ENCODE measurements around the gene PERM1.
"Not testable (repeated sequence)": the region's sequence is repeated elsewhere in the genome, so short reads cannot be mapped to it uniquely, and the experiment has no call there.

GRCh38 chr1:1030867-1031658 is 49.2 kb upstream of the PERM1 start:
- TF ChIP-seq, protein P1, sequence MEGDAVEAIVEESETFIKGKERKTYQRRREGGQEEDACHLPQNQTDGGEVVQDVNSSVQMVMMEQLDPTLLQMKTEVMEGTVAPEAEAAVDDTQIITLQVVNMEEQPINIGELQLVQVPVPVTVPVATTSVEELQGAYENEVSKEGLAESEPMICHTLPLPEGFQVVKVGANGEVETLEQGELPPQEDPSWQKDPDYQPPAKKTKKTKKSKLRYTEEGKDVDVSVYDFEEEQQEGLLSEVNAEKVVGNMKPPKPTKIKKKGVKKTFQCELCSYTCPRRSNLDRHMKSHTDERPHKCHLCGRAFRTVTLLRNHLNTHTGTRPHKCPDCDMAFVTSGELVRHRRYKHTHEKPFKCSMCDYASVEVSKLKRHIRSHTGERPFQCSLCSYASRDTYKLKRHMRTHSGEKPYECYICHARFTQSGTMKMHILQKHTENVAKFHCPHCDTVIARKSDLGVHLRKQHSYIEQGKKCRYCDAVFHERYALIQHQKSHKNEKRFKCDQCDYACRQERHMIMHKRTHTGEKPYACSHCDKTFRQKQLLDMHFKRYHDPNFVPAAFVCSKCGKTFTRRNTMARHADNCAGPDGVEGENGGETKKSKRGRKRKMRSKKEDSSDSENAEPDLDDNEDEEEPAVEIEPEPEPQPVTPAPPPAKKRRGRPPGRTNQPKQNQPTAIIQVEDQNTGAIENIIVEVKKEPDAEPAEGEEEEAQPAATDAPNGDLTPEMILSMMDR (IDR thresholded peaks at IDR 0.05 in 2 of 3, conservative IDR thresholded peaks at IDR 0.05 in 1 of 3; ENCODE audit: borderline replicate concordance in 1 of 3, insufficient read depth in 1 of 3, low read depth in 2 of 3, low read length in 2 of 3), result not testable (repeated sequence)
- TF ChIP-seq EZH2phosphoT487 (IDR thresholded peaks at IDR 0.05; ENCODE audit: borderline replicate concordance); POLR2A (IDR thresholded peaks at IDR 0.05; ENCODE audit: borderline replicate concordance, extremely low read depth, insufficient read depth, insufficient read length); FOSL1 (IDR thresholded peaks at IDR 0.05; ENCODE audit: low read depth); SRF (IDR thresholded peaks at IDR 0.05; ENCODE audit: low read depth); YY1 (IDR thresholded peaks at IDR 0.05; ENCODE audit: extremely low read depth, insufficient replicate concordance, low read depth, low read length); EZH2 (IDR thresholded peaks at IDR 0.05); POLR2AphosphoS5 (IDR thresholded peaks at IDR 0.05; ENCODE audit: low read depth, low read length): not testable (repeated sequence)
- TF ChIP-seq, protein P2, sequence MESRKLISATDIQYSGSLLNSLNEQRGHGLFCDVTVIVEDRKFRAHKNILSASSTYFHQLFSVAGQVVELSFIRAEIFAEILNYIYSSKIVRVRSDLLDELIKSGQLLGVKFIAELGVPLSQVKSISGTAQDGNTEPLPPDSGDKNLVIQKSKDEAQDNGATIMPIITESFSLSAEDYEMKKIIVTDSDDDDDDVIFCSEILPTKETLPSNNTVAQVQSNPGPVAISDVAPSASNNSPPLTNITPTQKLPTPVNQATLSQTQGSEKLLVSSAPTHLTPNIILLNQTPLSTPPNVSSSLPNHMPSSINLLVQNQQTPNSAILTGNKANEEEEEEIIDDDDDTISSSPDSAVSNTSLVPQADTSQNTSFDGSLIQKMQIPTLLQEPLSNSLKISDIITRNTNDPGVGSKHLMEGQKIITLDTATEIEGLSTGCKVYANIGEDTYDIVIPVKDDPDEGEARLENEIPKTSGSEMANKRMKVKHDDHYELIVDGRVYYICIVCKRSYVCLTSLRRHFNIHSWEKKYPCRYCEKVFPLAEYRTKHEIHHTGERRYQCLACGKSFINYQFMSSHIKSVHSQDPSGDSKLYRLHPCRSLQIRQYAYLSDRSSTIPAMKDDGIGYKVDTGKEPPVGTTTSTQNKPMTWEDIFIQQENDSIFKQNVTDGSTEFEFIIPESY (IDR thresholded peaks at IDR 0.05; ENCODE audit: extremely low read depth, insufficient replicate concordance, low read length), result not testable (repeated sequence)

Measured in HCT116 (cell line).